H1 (cell line): ENCODE data around the gene SH2B2.

Source experiments
- ATF2 ChIP-seq: IDR thresholded peaks from 2 replicates; pipeline ENCODE4 v1.6.1; 2012; ENCODE audit warnings: low read length, inconsistent platforms
- JUND ChIP-seq: IDR thresholded peaks from 2 replicates; pipeline ENCODE4 v1.6.1; 2011; ENCODE audit warnings: mild to moderate bottlenecking, improper control_type of control experiment, low read length

GRCh38 chr7:102310414-102310815 lies 23.7 kb downstream of the SH2B2 start:
- no peak for TF ChIP-seq JUND
- TF ChIP-seq ATF2 = no peak
